Measurements from ENCODE around the gene MED15. TPM values are rescaled to one million over a fixed set of nuclear protein-coding genes. Genes with fewer than 3 reads are reported as not detected.

MED15 gene
- total and polyA plus RNA-seq, 2 of the 8 experiments (the other 6 are each of a cell fraction or from before 2014, with no cell fraction given), result 28.3 to 57.1 TPM

DNA sequence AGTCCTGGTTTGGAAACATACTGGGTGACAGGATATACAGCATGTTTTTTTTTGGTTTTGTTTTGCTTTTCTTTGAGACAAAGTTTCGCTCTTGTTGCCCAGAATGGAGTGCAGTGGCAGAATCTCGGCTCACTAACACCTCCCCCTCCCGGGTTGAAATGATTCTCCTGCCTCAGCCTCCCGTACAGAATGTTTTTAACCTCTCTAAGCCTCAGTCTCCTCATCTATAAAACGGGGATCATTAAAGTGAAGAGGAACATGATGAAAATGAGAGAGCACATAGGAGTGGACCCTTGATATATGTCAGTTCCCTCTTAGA, 41.7 kb upstream of the MED15 start:
- no peak overlapping the region for H3K9ac ChIP-seq (replicated peaks in 1 of 4; ENCODE audit: extremely low read depth in 1 of 4, low read depth in 3 of 4, low read length in 3 of 4)
- H3K23ac ChIP-seq (ENCODE audit: insufficient read length), result no peak overlapping the region
- no peak overlapping the region for H2BK15ac ChIP-seq (ENCODE audit: low read length)
- H3K4ac ChIP-seq (replicated peaks; ENCODE audit: insufficient read length, low read depth, low read length), result no peak overlapping the region
- H3K4me2 ChIP-seq (ENCODE audit: insufficient read depth in 1 of 2, low read depth in 2 of 2, low read length in 2 of 2), result no peak overlapping the region
- FAIRE-seq (no peak), DNase-seq (ENCODE audit: low read depth in 1 of 2, low spot score in 2 of 2) (no peak)
- peaks cover 0 to 2% of the 10 kb centered on the region in 2 experiments for H4K20me1 ChIP-seq (replicated peaks in 1 of 2; ENCODE audit: control insufficient read depth in 1 of 2, insufficient read depth in 2 of 2, low read length in 2 of 2)
- H2AFZ ChIP-seq (ENCODE audit: low read length), result no peak overlapping the region
- no peak overlapping the region for H3K14ac ChIP-seq (ENCODE audit: insufficient read length)
- H3K23me2 ChIP-seq (ENCODE audit: low read depth, low read length), result no peaks in the 10 kb centered on the region; the same call in 1 of the 2 replicates
- no peaks in the 10 kb centered on the region for H3K4me1 ChIP-seq (replicated peaks in 1 of 4; ENCODE audit: control insufficient read depth in 3 of 4, insufficient read depth in 4 of 4, low read length in 3 of 4)
- no peaks in the 10 kb centered on the region for H3K9me3 ChIP-seq (ENCODE audit: insufficient read depth in 2 of 2, low read depth in 1 of 2, low read length in 1 of 2)
- H3K56ac ChIP-seq (replicated peaks; ENCODE audit: insufficient read length, low read depth, low read length), result no peak overlapping the region
- H3K79me1 ChIP-seq (ENCODE audit: low read depth, low read length), result no peaks in the 10 kb centered on the region
- 78% methylated on average over 5 of the region's 5 CpGs; no CpG with 5 or more reads in 1 of the 2 experiments for WGBS, 2 experiments (ENCODE audit: extremely low coverage in 1 of 2, insufficient coverage in 1 of 2, insufficient read length in 1 of 2, insufficient replicate concordance in 2 of 2, low coverage in 1 of 2, low lambda C conversion rate in 2 of 2, missing lambda C conversion rate in 1 of 2)
- H3K18ac ChIP-seq (ENCODE audit: extremely low read depth, low read length), result no peak overlapping the region
- H3K36me3 ChIP-seq (ENCODE audit: control insufficient read depth in 2 of 4, insufficient read depth in 4 of 4, low read length in 3 of 4), result peaks cover 0 to 5% (median 0%) of the 10 kb centered on the region in 4 experiments; a peak in 1 of 8 replicates
- H4K91ac ChIP-seq (replicated peaks; ENCODE audit: insufficient read length, low read length), result no peak overlapping the region
- ChIA-PET CTCF (ENCODE audit: partially characterized antibody) (interaction anchor here (0.9 kb wide), 1 partner anchor 29 kb away, joined by 3 read pairs; no protein-coding TSS in a partner anchor), POLR2A (ENCODE audit: partially characterized antibody) (no interaction called here)
- H4K8ac ChIP-seq (ENCODE audit: extremely low read depth, insufficient read depth, low read length), result no peak overlapping the region
- no peak overlapping the region for H4K5ac ChIP-seq (ENCODE audit: insufficient read length, low read depth, low read length)
- no peak overlapping the region for H2BK12ac ChIP-seq (ENCODE audit: low read depth, low read length)
- no peak overlapping the region for H3K27ac ChIP-seq (ENCODE audit: low read depth, low read length)
- no peak overlapping the region for H2BK20ac ChIP-seq (ENCODE audit: low read length)
- no peak overlapping the region for H2BK120ac ChIP-seq (replicated peaks; ENCODE audit: low read depth, low read length)
- H3K4me3 ChIP-seq (ENCODE audit: extremely low read depth in 1 of 4, insufficient read depth in 2 of 4, low read depth in 3 of 4, low read length in 4 of 4), result no peak overlapping the region
- H2BK5ac ChIP-seq (ENCODE audit: low read depth, low read length), result no peak overlapping the region
- H3K79me2 ChIP-seq (ENCODE audit: control insufficient read depth in 1 of 2, insufficient read depth in 2 of 2, low read length in 2 of 2), result no peaks in the 10 kb centered on the region
- no peak overlapping the region for H2AK5ac ChIP-seq (ENCODE audit: low read depth, low read length)
- no peaks in the 10 kb centered on the region for H3K27me3 ChIP-seq (replicated peaks in 1 of 4; ENCODE audit: control insufficient read depth in 3 of 4, extremely low read depth in 1 of 4, insufficient read depth in 3 of 4, low read length in 3 of 4)
- TF ChIP-seq SIN3A (conservative IDR thresholded peaks at IDR 0.05 in 1 of 2, IDR thresholded peaks at IDR 0.05 in 1 of 2; ENCODE audit: low read depth in 1 of 2, low read length in 2 of 2), result no peak
- TF ChIP-seq KDM4A (IDR thresholded peaks at IDR 0.05; ENCODE audit: low read depth, low read length, severe bottlenecking), result no peak
- no peak for TF ChIP-seq SAP30 (IDR thresholded peaks at IDR 0.05; ENCODE audit: insufficient read depth, insufficient replicate concordance, low read length)
- TF ChIP-seq, protein P1, sequence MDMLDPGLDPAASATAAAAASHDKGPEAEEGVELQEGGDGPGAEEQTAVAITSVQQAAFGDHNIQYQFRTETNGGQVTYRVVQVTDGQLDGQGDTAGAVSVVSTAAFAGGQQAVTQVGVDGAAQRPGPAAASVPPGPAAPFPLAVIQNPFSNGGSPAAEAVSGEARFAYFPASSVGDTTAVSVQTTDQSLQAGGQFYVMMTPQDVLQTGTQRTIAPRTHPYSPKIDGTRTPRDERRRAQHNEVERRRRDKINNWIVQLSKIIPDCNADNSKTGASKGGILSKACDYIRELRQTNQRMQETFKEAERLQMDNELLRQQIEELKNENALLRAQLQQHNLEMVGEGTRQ (IDR thresholded peaks at IDR 0.05; ENCODE audit: low read length), result no peak
- TF ChIP-seq, protein P2, sequence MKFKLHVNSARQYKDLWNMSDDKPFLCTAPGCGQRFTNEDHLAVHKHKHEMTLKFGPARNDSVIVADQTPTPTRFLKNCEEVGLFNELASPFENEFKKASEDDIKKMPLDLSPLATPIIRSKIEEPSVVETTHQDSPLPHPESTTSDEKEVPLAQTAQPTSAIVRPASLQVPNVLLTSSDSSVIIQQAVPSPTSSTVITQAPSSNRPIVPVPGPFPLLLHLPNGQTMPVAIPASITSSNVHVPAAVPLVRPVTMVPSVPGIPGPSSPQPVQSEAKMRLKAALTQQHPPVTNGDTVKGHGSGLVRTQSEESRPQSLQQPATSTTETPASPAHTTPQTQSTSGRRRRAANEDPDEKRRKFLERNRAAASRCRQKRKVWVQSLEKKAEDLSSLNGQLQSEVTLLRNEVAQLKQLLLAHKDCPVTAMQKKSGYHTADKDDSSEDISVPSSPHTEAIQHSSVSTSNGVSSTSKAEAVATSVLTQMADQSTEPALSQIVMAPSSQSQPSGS (IDR thresholded peaks at IDR 0.05; ENCODE audit: low read length), result no peak
- no peak for TF ChIP-seq SP4 (IDR thresholded peaks at IDR 0.05; ENCODE audit: low read length)
- no peak for TF ChIP-seq EGR1 (IDR thresholded peaks at IDR 0.05; ENCODE audit: borderline replicate concordance, low read depth, low read length)
- TF ChIP-seq, protein P3, sequence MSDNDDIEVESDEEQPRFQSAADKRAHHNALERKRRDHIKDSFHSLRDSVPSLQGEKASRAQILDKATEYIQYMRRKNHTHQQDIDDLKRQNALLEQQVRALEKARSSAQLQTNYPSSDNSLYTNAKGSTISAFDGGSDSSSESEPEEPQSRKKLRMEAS (IDR thresholded peaks at IDR 0.05), result no peak
- no peak for TF ChIP-seq BRCA1 (IDR thresholded peaks at IDR 0.05; ENCODE audit: low read depth, low read length)

All from H1 (cell line).